Hair follicle dermal papilla cell (primary cell): Measurements from ENCODE around the gene AIRE. TPM values are rescaled to one million over a fixed set of nuclear protein-coding genes. Genes with fewer than 3 reads are reported as not detected.

Source experiments
- small RNA-seq: library from RNA; depleted of rRNA; stranded (forward); fragments of <200 nt; gene quantifications from one replicate; pipeline ENCODE3, GENCODE V24; 2012
- total RNA-seq: library from RNA; depleted of rRNA; stranded (reverse); fragments of >200 nt; gene quantifications from 2 replicates; pipeline ENCODE4 v1.2.3, GENCODE V29; 2012

AIRE gene
- not detected in 2 replicates for total RNA-seq

GRCh38 chr21:44285138-44285992 is at the start of gene AIRE:
TSS of gene AIRE (plus strand) at chr21:44285876. CDS start at chr21:44286007, 131 bp downstream.

GRCh38 chr21:44240842-44241241 is 44.8 kb upstream of the AIRE start, which contains the start of gene ICOSLG:
TSS of gene ICOSLG (minus strand) at chr21:44240943. CDS start at chr21:44240817, 126 bp downstream.

GRCh38 chr21:44261675-44262295 is 23.9 kb upstream of the AIRE start, which contains the start of gene DNMT3L:
TSS of gene DNMT3L (minus strand) at chr21:44261897. CDS start at chr21:44261259, 638 bp downstream.

GRCh38 chr21:44299458-44300261 is 14.0 kb downstream of the AIRE start, which contains the start of gene PFKL:
TSS of gene PFKL (plus strand) at chr21:44300053. CDS start at chr21:44300106, 53 bp downstream.

GRCh38 chr21:44338971-44339910 is 53.6 kb downstream of the AIRE start, which contains the start of gene CFAP410:
TSS of gene CFAP410 (minus strand) at chr21:44339390. CDS start at chr21:44339194, 196 bp downstream.

Small RNA genes lying within 50 kb of the gene (small RNA-seq; reads per million reads assigned to genes)
- not detected for gene AP001059.3

Other genes starting within 250 kb of the AIRE start
- gene PWP2, start 178.5 kb upstream of the AIRE start, total RNA-seq, result 5.0 and 6.4 TPM in 2 replicates
- 6.9 and 8.9 TPM in 2 replicates for gene GATD3, start 152.2 kb upstream of the AIRE start, total RNA-seq
- gene ICOSLG, start 44.9 kb upstream of the AIRE start, total RNA-seq, result under 0.01 TPM in 1 of 2 replicates, not detected in the other
- gene DNMT3L, start 24.0 kb upstream of the AIRE start, total RNA-seq, result not detected in 2 replicates
- gene PFKL, start 14.2 kb downstream of the AIRE start, total RNA-seq, result 141 and 151 TPM in 2 replicates
- 20.1 and 23.9 TPM in 2 replicates for gene CFAP410, start 53.5 kb downstream of the AIRE start, total RNA-seq
- under 0.01 TPM in 1 of 2 replicates, not detected in the other for gene TRPM2, start 67.7 kb downstream of the AIRE start, total RNA-seq
- 1.3 and 1.5 TPM in 2 replicates for gene LRRC3, start 169.6 kb downstream of the AIRE start, total RNA-seq